Cardiac muscle cell (in vitro differentiated cells and primary cell): ENCODE results near the gene ULK2. TPM values are rescaled to one million over a fixed set of nuclear protein-coding genes. Genes with fewer than 3 reads are reported as not detected.
"Not testable (repeated sequence)": the region's sequence is repeated elsewhere in the genome, so short reads cannot be mapped to it uniquely, and the experiment has no call there.

Source experiments
- DNase-seq, 2 donors: peaks; one replicate each; pipeline versions ENCODE4 v3.0.0 to v3.0.0-alpha.2; 2010 to 2017; ENCODE audit warnings: low read depth in 1 of 2, low spot score in 1 of 2
- H3K27ac ChIP-seq: fragments of 200-600 bp; sonication (generic); 2 replicates; pipeline ENCODE4 v1.5.1; 2016
- H3K27me3 ChIP-seq: fragments of 200-600 bp; sonication (generic); 2 replicates; pipeline ENCODE4 v1.6.0; 2016; ENCODE audit warnings: control low read depth
- H3K36me3 ChIP-seq: fragments of 200-600 bp; sonication (generic); 2 replicates; pipeline ENCODE4 v1.5.1; 2016; ENCODE audit warnings: control low read depth
- H3K4me1 ChIP-seq: fragments of 200-600 bp; sonication (generic); 2 replicates; pipeline ENCODE4 v1.8.1; 2017; ENCODE audit warnings: low read depth, mild to moderate bottlenecking, mixed run types
- H3K4me3 ChIP-seq: fragments of 200-600 bp; sonication (generic); 2 replicates; pipeline ENCODE4 v1.5.1; 2016; ENCODE audit warnings: mild to moderate bottlenecking
- H3K9me3 ChIP-seq: fragments of 200-600 bp; sonication (generic); 2 replicates; pipeline ENCODE4 v1.5.1; 2017; ENCODE audit warnings: low read depth, mild to moderate bottlenecking, control low read depth
- CTCF ChIP-seq: IDR thresholded peaks from 2 replicates; pipeline ENCODE4 v1.5.1; 2012; ENCODE audit warnings: low read depth, mild to moderate bottlenecking, low read length
- polyA plus RNA-seq: library from polyadenylated mRNA; unstranded; fragments of >200 nt; fragmentation: Nextera tagmentation; extraction: Ambion mirVana; gene quantifications from 2 replicates; pipeline ENCODE4 v1.2.1, GENCODE V29; 2016
- total RNA-seq: library from RNA; depleted of rRNA; stranded (reverse); fragments of >200 nt; gene quantifications from 2 replicates; pipeline ENCODE4 v1.2.3, GENCODE V29; 2016

The ULK2 gene
- total and polyA plus RNA-seq, 2 experiments from 2014 or later: 13.3 to 24.5 TPM

GRCh38 chr17:19766421-19767270, 101.1 kb downstream of the ULK2 start:
- H3K4me3 ChIP-seq: no peak overlapping the region
- peak; percentile 99 for TF ChIP-seq CTCF
- no peaks in the 10 kb centered on the region for H3K36me3 ChIP-seq
- H3K4me1 ChIP-seq: no peaks in the 10 kb centered on the region
- no peak overlapping the region for H3K27ac ChIP-seq
- H3K27me3 ChIP-seq: no peaks in the 10 kb centered on the region
- DNase-seq: peak; percentile 65 to 78
- H3K9me3 ChIP-seq: no peaks in the 10 kb centered on the region

GRCh38 chr17:19766016-19766415, 101.7 kb downstream of the ULK2 start:
- Histone ChIP-seq H3K27me3 (no peaks in the 10 kb centered on the region), H3K4me3 (no peak overlapping the region), H3K27ac (no peak overlapping the region), H3K36me3 (no peaks in the 10 kb centered on the region), H3K4me1 (no peaks in the 10 kb centered on the region), H3K9me3 (no peaks in the 10 kb centered on the region)
- TF ChIP-seq CTCF: no peak
- DNase-seq: no peak

GRCh38 chr17:19763991-19764390, 103.7 kb downstream of the ULK2 start:
- H3K27me3 ChIP-seq, DNase-seq, H3K4me1 ChIP-seq, H3K9me3 ChIP-seq, H3K4me3 ChIP-seq, H3K27ac ChIP-seq, H3K36me3 ChIP-seq: not testable (repeated sequence)

GRCh38 chr17:19763416-19763815, 104.3 kb downstream of the ULK2 start:
- no peak for TF ChIP-seq CTCF
- Histone ChIP-seq H3K27me3 (no peaks in the 10 kb centered on the region), H3K36me3 (no peaks in the 10 kb centered on the region), H3K9me3 (no peaks in the 10 kb centered on the region), H3K27ac (no peak overlapping the region), H3K4me3 (no peak overlapping the region), H3K4me1 (no peaks in the 10 kb centered on the region)
- no peak for DNase-seq

- Histone ChIP-seq H3K27ac (no peak overlapping the region), H3K9me3 (no peaks in the 10 kb centered on the region), H3K27me3 (no peaks in the 10 kb centered on the region), H3K4me1 (no peaks in the 10 kb centered on the region), H3K4me3 (no peak overlapping the region), H3K36me3 (no peaks in the 10 kb centered on the region)
- DNase-seq: peak; percentile 76 to 84
- peak; percentile 90 for TF ChIP-seq CTCF
Measured at GRCh38 chr17:19762515-19762961, 105.2 kb downstream of the ULK2 start.

GRCh38 chr17:19760746-19761145, 107.0 kb downstream of the ULK2 start:
- no peak for DNase-seq
- Histone ChIP-seq H3K36me3 (no peaks in the 10 kb centered on the region), H3K27ac (no peak overlapping the region), H3K4me3 (no peak overlapping the region), H3K27me3 (no peaks in the 10 kb centered on the region), H3K9me3 (no peaks in the 10 kb centered on the region), H3K4me1 (peaks cover 6% of the 10 kb centered on the region)
- no peak for TF ChIP-seq CTCF
